GM19397 (cell line): ENCODE measurements around the gene NPBWR2.

ENCODE experiments used
- ATAC-seq: cut with Tn5 transposase; IDR thresholded peaks from one replicate; pipeline ENCODE4 v1.9.1; 2021; ENCODE audit warnings: mild to moderate bottlenecking, moderate library complexity; ENCODE audit not compliant: unreplicated experiment

NPBWR2 gene

DNA sequence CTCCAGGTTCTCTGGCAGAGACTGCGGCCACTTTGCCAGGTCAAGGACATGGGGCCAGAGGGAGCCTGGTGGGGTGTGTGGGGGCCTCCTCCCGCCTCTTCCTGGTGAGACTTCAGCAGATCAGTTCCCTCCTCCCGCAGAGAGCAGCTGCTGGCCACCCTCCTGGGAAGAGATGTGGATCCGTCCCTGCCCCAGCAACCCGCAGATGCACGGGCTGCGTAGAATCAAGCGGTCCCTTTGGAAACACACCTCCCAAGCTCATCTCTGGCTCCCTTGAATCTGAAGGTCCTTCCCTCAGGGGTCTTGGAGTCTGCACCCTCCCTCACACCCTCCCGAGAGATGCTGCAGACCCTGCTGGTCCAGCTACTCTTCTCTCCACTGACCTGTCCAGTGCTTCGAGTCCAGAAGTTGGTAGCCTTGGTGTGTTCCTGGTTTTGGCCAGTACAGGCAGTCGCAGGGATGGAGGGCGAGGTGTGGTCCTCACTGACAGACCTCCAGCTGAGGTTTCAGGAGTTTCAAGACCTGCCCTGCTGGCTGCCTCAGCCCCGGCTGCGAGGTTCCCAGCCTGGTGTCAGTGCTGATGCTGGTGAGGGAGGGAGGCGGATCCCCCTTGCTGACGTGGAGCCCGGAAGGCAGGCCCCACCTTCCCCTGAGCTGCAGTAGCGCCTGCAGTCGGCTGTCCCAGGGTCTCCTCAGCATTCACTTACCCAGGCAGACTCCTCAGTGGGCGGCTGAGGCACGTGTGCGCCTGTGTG lies at the start of gene NPBWR2:
NPBWR2 (minus strand) TSS at position 585 of the 755 bp plus-strand sequence. CDS start 734 bp downstream, outside the sequence.
- no peak for ATAC-seq

- no peak for ATAC-seq
These were observed 48.9 kb upstream of the NPBWR2 start for GRCh38 chr20:64156136-64156885.

DNA sequence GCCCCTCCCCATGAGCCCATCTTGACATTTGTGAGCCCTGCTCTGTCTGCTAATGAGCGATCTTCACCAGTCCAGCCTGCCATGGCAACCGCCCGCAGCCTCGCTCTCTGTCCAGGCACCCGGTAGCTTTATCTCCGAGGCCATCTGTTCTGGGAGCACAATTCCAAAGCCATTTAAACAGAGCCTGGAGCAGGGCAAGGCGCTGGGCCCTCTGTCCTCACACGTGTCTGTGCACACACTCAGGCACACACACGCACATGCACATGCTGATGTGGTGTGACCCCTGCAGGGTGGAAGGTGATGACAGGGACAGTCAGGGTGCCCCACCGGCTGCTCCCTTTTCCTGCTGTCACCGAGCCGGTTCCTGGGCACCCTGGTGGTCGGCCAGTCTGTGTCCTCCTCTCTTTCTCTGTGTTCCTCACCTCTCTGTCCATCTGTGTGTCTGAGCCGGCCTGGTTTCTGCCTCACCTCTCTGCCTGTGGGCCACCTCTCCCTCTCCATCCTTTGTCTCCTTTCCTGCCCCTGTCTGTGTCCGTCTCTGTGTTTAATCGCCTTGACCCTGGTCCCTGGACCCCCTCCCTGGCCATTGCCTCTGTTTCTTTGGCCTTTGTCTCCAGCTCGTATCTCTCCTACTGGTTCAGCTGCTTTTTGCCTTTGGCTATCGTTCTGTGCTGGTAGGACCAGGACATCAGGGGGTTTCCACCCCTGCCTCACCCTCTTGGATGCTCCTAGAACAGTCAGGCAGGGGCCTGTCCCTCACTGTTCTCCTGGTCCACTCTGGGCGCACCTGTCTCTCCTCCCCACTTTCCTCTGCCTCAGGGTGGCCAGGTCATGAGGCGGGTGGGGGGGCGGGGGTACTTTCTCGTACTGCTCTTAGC lies 48.1 kb upstream of the NPBWR2 start:
- ATAC-seq, result no peak

GRCh38 chr20:64154590-64155257 lies 47.4 kb upstream of the NPBWR2 start:
- no peak for ATAC-seq

DNA sequence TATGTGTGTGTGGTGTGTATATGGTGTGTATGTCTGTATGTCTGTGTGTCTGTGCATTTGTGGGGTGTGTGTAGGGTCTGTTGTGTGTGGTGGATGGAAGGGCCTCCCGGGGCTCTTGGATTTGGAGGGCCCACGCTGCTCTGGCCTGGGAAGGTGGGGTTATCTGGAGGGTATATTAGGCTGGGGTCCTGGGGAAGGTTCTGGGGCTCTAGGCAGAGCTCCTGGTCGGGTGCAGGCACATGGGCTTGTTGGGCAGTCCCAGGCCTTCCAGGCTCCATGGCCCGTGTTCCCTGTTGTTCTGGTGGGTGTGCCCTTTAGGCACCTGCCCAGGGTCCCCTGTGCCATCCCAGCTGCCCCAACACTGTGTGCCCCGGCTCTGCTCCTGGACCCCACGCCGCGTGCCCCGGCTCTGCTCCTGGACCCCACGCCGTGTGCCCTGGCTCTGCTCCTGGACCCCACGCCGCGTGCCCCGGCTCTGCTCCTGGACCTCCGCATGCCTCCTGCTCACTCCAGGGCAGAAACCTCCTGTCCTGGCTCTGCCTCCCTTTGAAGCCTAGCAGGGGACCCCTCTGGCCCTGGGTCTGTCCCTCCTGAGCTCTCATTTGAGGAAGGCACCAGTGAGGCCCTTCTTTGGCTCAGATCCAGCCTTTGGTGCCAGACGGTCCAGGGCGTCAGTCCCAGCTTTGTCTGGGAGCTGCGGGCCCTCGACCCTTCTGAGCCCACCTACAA lies 46.7 kb upstream of the NPBWR2 start:
- no peak for ATAC-seq

- ATAC-seq, result no peak
These were observed 46.0 kb upstream of the NPBWR2 start for GRCh38 chr20:64153410-64153809.

- ATAC-seq, result no peak
These were observed 45.5 kb upstream of the NPBWR2 start for GRCh38 chr20:64152906-64153305.

DNA sequence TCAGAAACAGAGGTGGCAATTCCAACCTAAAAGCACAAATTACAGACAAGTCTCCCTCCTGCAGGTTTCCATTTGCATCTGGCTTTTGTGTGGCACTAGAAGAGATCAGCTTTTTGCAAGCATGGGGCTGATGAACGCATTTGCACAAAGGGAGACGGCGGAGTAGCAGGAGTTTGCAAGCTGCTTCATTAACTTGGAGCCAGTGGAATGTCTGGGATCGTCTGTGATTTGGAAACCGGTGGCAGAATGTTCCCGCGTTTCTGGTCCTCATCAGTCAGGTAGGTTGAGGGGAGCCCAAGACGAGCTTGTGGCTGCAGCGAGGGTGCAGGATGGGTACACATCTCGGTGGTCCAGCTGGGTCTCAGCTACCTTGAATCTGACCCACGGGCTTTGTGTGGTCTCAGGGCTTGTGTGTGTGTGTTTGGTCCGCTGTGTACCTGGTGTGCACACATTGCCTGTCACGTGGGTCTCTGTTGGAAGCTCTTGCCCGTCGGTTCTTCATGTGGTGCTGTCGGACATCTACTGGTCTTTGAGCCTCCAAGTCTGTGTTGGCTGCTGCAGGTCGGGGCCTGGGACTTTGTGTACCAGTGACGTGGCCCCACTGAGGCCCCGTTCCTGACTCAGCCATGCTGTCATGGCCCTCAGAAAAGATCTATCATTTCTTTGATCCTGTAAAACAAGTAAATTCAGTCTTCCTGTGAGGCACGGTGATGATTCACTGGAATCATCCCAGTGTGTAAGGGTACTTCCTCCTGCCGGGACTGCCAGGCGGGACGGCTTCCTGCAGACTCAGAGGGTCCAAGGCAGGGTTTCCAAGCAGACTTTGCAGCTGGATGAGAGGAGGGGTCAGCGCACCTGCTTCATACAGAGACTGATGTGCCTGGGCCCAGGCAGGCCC lies 44.5 kb upstream of the NPBWR2 start:
- ATAC-seq, result no peak

- ATAC-seq, result no peak
These were observed 43.6 kb upstream of the NPBWR2 start for GRCh38 chr20:64150756-64151632.

- no peak for ATAC-seq
These were observed 42.6 kb upstream of the NPBWR2 start for GRCh38 chr20:64149809-64150560.

GRCh38 chr20:64149141-64149540 lies 41.8 kb upstream of the NPBWR2 start:
- ATAC-seq, result no peak

DNA sequence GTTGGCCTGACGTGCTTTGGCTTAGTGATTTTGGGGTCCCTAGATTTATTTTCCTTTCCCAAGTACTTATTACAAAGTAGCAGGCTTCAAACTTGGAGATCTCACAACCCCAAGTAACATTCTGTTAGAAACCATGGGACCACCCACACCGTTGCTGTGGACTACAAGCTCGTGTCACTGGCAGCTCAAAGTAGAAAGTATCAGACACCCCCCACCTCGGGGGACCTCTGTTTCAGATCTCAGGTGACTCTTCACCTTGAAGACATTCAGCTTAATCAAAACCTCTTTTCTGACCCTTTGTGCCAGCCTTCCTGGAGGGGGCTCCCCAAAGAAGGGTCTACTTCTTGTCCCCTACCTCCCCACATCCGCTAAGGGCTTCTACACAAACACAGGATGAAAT lies 41.2 kb upstream of the NPBWR2 start:
- no peak for ATAC-seq

GRCh38 chr20:64146936-64147477 lies 39.6 kb upstream of the NPBWR2 start:
- ATAC-seq, result no peak

DNA sequence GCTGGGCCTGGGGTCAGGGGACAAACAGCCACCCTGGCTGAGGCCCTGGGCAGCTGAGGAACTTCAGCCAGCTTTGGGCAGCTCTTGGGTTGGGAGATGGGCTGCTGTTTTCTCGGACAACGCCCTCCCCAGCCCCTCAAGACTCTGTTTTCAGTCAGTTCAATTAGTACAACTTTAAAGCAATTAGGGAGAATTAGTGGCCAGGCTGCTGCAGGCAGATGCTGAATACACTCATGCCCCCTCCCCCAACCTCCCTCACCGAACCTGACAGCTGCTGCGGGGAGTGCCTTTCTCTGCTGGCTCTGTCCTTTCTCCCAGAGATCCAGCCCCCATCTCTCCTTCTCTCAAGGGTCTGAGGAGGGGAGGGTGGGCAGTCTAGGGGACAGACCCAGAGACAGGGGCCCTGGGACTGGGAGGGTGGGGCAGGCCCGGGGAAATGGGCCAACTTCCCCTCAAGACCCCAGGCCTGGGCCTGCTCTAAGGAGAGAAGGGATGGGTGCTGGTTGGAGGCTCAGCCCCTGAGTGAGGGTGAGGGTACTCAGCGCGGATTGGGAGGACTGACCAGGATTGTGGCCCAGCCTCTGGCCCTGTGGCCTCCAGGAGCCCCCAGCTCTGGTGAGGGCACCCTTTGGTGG lies 39.1 kb upstream of the NPBWR2 start:
- ATAC-seq, result no peak

GRCh38 chr20:64145458-64146300 lies 38.3 kb upstream of the NPBWR2 start:
- ATAC-seq, result no peak
